GM19468 (cell line): Measurements from ENCODE around the gene RNF157.
"Not testable (repeated sequence)": the region's sequence is repeated elsewhere in the genome, so short reads cannot be mapped to it uniquely, and the experiment has no call there.

ENCODE experiments used
- ATAC-seq: cut with Tn5 transposase; IDR thresholded peaks from one replicate; pipeline ENCODE4 v1.9.1; 2021; ENCODE audit warnings: mild to moderate bottlenecking, moderate library complexity, moderate number of reproducible peaks; ENCODE audit not compliant: unreplicated experiment; ENCODE audit errors: extremely low read depth

RNF157 gene

GRCh38 chr17:76237859-76238313 lies 2.4 kb downstream of the RNF157 start:
- ATAC-seq = no peak

- ATAC-seq = no peak
Observed at GRCh38 chr17:76236603-76237002, 3.7 kb downstream of the RNF157 start.

- ATAC-seq = no peak
Observed at GRCh38 chr17:76235883-76236282, 4.4 kb downstream of the RNF157 start.

- no peak for ATAC-seq
Observed at GRCh38 chr17:76234354-76234679, 6.0 kb downstream of the RNF157 start.

- no peak for ATAC-seq
Observed at GRCh38 chr17:76233588-76234353, 6.5 kb downstream of the RNF157 start.

- ATAC-seq = no peak
Observed at GRCh38 chr17:76232342-76232741, 8.0 kb downstream of the RNF157 start.

- ATAC-seq = not testable (repeated sequence)
Observed at GRCh38 chr17:76226749-76227148, 13.5 kb downstream of the RNF157 start.

- ATAC-seq = not testable (repeated sequence)
Observed at GRCh38 chr17:76225373-76226086, 14.8 kb downstream of the RNF157 start.

GRCh38 chr17:76223802-76224201 lies 16.5 kb downstream of the RNF157 start:
- no peak for ATAC-seq

- no peak for ATAC-seq
Observed at GRCh38 chr17:76219670-76220383, 20.5 kb downstream of the RNF157 start.

- no peak for ATAC-seq
Observed at GRCh38 chr17:76217081-76217480, 23.2 kb downstream of the RNF157 start.

GRCh38 chr17:76213491-76213890 lies 26.8 kb downstream of the RNF157 start:
- ATAC-seq = no peak

GRCh38 chr17:76208120-76208519 lies 32.2 kb downstream of the RNF157 start:
- ATAC-seq = no peak

GRCh38 chr17:76207275-76208059 lies 32.8 kb downstream of the RNF157 start:
- ATAC-seq = no peak

GRCh38 chr17:76205542-76206144 lies 34.6 kb downstream of the RNF157 start:
- not testable (repeated sequence) for ATAC-seq

GRCh38 chr17:76204277-76204676 lies 36.0 kb downstream of the RNF157 start:
- ATAC-seq = no peak

GRCh38 chr17:76200354-76200753 lies 39.9 kb downstream of the RNF157 start:
- ATAC-seq = no peak

- ATAC-seq = no peak
Observed at GRCh38 chr17:76199469-76199868, 40.8 kb downstream of the RNF157 start.

GRCh38 chr17:76198702-76199101 lies 41.6 kb downstream of the RNF157 start:
- ATAC-seq = no peak

GRCh38 chr17:76197911-76198310 lies 42.4 kb downstream of the RNF157 start:
- ATAC-seq = no peak
